CD4-positive, alpha-beta T cell treated with Interleukin-4 for 1 hour (primary cell): ENCODE results near the gene GPR27.

Experiments
- DNase-seq, 2 donors: peaks; one replicate each; pipeline ENCODE4 v3.0.0-alpha.2; 2020 to 2022

The GPR27 gene

GRCh38 chr3:71733319-71733718 is 20.3 kb upstream of the GPR27 start:
- DNase-seq, result no peak

- DNase-seq, result no peak
Measured at GRCh38 chr3:71734881-71735280, 18.8 kb upstream of the GPR27 start.

GRCh38 chr3:71742621-71743020 is 11.0 kb upstream of the GPR27 start:
- DNase-seq, result no peak

- no peak for DNase-seq
Measured at GRCh38 chr3:71744738-71745137, 8.9 kb upstream of the GPR27 start.

- no peak for DNase-seq
Measured at GRCh38 chr3:71751602-71752001, 2.1 kb upstream of the GPR27 start.

GRCh38 chr3:71752831-71753700 is 589 bp upstream of the GPR27 start:
- DNase-seq, result no peak

- no peak for DNase-seq
Measured at GRCh38 chr3:71754610-71755253, 1.1 kb downstream of the GPR27 start.

GRCh38 chr3:71758091-71758490 is 4.4 kb downstream of the GPR27 start:
- DNase-seq, result no peak

- DNase-seq, result no peak
Measured at GRCh38 chr3:71759401-71759800, 5.7 kb downstream of the GPR27 start.

GRCh38 chr3:71760140-71760539 is 6.5 kb downstream of the GPR27 start:
- DNase-seq, result no peak

- no peak for DNase-seq
Measured at GRCh38 chr3:71763426-71763825, 9.8 kb downstream of the GPR27 start.

GRCh38 chr3:71771126-71771525 is 17.5 kb downstream of the GPR27 start:
- DNase-seq, result no peak

- DNase-seq, result no peak
Measured at GRCh38 chr3:71771884-71772283, 18.2 kb downstream of the GPR27 start.

GRCh38 chr3:71776538-71776937 is 22.9 kb downstream of the GPR27 start:
- DNase-seq, result no peak

GRCh38 chr3:71778353-71778752 is 24.7 kb downstream of the GPR27 start:
- no peak for DNase-seq

GRCh38 chr3:71779674-71780377 is 26.2 kb downstream of the GPR27 start:
- no peak for DNase-seq

GRCh38 chr3:71780430-71780829 is 26.8 kb downstream of the GPR27 start:
- DNase-seq, result no peak

GRCh38 chr3:71783152-71783551 is 29.5 kb downstream of the GPR27 start:
- no peak for DNase-seq

GRCh38 chr3:71784201-71784913 is 30.7 kb downstream of the GPR27 start:
- DNase-seq, result no peak

- DNase-seq, result no peak
Measured at GRCh38 chr3:71784914-71785531, 31.4 kb downstream of the GPR27 start, which contains the start of gene PROK2. PROK2 (minus strand) TSS chr3:71785148; CDS start chr3:71785052, 96 bp downstream.

- DNase-seq, result no peak
Measured at GRCh38 chr3:71785532-71786216, 32.0 kb downstream of the GPR27 start.

- no peak for DNase-seq
Measured at GRCh38 chr3:71786217-71786549, 32.5 kb downstream of the GPR27 start.
